ENCODE results near the gene HIGD1B. TPM values are rescaled to one million over a fixed set of nuclear protein-coding genes. Genes with fewer than 3 reads are reported as not detected.

HIGD1B gene
- total and polyA plus RNA-seq, 2 experiments from 2014 or later: not detected

DNA sequence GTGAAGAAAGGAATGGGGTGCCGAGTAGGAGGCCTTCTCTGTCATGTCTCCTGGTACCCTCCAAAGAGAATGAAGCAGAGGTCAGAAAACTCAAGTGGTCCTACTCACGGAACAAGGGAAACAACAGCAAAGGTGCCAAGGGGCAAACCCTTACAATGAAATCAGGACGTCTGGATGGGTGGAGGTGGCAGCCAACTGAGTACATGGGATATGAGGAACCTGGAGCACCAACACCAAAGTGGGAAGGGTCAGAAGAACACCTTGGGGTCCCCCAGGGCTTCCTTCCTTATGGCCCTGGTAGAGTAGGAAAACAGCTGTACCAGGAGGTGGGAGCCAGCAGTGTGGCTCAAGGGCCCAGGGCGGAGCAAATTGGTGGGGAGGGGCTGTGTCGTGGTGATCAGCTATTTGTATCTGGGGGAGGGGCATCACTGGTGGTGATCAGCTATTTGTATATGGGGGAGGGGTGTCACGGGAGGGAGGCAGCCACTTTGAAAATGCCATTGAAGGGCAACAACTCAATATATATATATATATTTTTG, 643 bp downstream of the HIGD1B start:
- H3K36me3 ChIP-seq (ENCODE audit: low read depth): peaks cover 15% of the 10 kb centered on the region; the same call in 1 of the 2 replicates
- H3K4me2 ChIP-seq (ENCODE audit: unreplicated experiment): no peak overlapping the region
- H3K9ac ChIP-seq: no peak overlapping the region
- no peak for DNase-seq
- in situ Hi-C loops (cut with MboI): no loop called here
- H4K20me1 ChIP-seq (ENCODE audit: insufficient read depth): no peaks in the 10 kb centered on the region
- no peak for TF ChIP-seq EZH2phosphoT487 (IDR thresholded peaks at IDR 0.05; ENCODE audit: insufficient read depth, low read depth)
- H3K79me2 ChIP-seq (ENCODE audit: insufficient read depth): no peaks in the 10 kb centered on the region
- no peak overlapping the region for H3K4me3 ChIP-seq
- no peaks in the 10 kb centered on the region for H3K27me3 ChIP-seq (replicated peaks; ENCODE audit: insufficient read depth)
- no peak overlapping the region for H3K27ac ChIP-seq
- no peaks in the 10 kb centered on the region for H3K4me1 ChIP-seq (ENCODE audit: insufficient read depth)
- H3F3A ChIP-seq (ENCODE audit: insufficient read depth): no peaks in the 10 kb centered on the region
- H3K9me3 ChIP-seq (ENCODE audit: low read depth): no peaks in the 10 kb centered on the region
- 51 to 55% methylated on average over 6 of the region's 6 CpGs for WGBS, 2 experiments (ENCODE audit: low coverage in 1 of 2, low lambda C conversion rate in 2 of 2, missing lambda C conversion rate in 2 of 2)
- H3K9me2 ChIP-seq (ENCODE audit: insufficient read depth): no peaks in the 10 kb centered on the region
- no peak overlapping the region for H2AFZ ChIP-seq

DNA sequence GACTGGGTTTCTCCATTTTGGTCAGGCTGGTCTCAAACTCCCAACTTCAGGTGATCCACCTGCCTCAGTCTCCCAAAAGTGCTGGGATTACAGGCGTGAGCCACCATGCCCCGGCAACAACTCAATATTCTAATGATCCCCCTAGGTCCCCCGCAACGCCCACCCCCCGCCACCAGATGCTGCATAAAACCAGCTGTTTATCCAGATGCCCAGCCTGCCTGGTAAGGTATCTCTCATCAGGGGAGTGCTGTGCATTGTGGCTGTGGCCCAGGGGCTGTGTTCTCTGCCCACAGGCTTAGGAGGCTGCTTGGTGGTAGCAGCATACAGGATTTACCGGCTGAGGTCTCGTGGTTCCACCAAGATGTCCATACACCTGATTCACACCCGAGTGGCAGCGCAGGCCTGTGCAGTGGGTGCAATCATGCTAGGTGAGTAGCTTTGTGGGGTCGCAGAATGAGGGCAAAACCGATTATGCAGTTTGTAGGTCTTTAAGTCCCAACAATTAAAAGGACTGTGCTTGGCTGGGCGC, 1.3 kb downstream of the HIGD1B start:
- Histone ChIP-seq H3K4me2 (ENCODE audit: unreplicated experiment) (no peak overlapping the region), H4K20me1 (ENCODE audit: insufficient read depth) (no peaks in the 10 kb centered on the region), H3K4me1 (ENCODE audit: insufficient read depth) (no peaks in the 10 kb centered on the region), H3K27ac (no peak overlapping the region), H3K9me3 (ENCODE audit: low read depth) (no peaks in the 10 kb centered on the region), H3K36me3 (ENCODE audit: low read depth) (peaks cover 22% of the 10 kb centered on the region; the same call in 1 of the 2 replicates), H3K9me2 (ENCODE audit: insufficient read depth) (no peaks in the 10 kb centered on the region), H3F3A (ENCODE audit: insufficient read depth) (no peaks in the 10 kb centered on the region), H3K27me3 (replicated peaks; ENCODE audit: insufficient read depth) (no peaks in the 10 kb centered on the region), H3K9ac (no peak overlapping the region), H2AFZ (no peak overlapping the region), H3K79me2 (ENCODE audit: insufficient read depth) (no peaks in the 10 kb centered on the region), H3K4me3 (no peak overlapping the region)
- in situ Hi-C loops (cut with MboI): no loop called here
- no peak for DNase-seq
- TF ChIP-seq EZH2 (IDR thresholded peaks at IDR 0.05; ENCODE audit: insufficient read depth, poor library complexity, severe bottlenecking) (no peak), EZH2phosphoT487 (IDR thresholded peaks at IDR 0.05; ENCODE audit: insufficient read depth, low read depth) (no peak)
- 84 to 90% methylated on average over 11 to 12 of the region's 12 CpGs for WGBS, 2 experiments (ENCODE audit: low coverage in 1 of 2, low lambda C conversion rate in 2 of 2, missing lambda C conversion rate in 2 of 2)

DNA sequence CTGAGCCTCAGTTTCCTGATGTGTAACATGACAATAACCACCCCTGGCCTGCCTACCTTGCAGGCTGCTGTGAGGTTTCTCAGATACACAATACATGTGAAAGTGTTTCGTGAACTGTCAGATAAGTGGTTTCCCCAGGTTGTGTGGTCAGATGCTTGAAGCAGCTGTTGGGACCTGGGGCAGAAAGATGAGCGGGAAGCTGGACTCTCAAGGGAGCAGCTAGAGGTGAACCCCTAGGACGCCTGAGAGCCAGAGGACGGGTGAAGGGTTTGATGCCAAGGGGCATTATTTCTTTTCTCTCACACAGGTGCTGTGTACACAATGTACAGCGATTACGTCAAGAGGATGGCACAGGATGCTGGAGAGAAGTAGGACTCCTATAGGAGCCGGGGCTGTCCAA, 2.3 kb downstream of the HIGD1B start:
- Histone ChIP-seq H2AFZ (no peak overlapping the region), H3K9ac (no peak overlapping the region), H3K27ac (no peak overlapping the region), H3K9me3 (ENCODE audit: low read depth) (no peaks in the 10 kb centered on the region), H3K36me3 (ENCODE audit: low read depth) (peaks cover 22% of the 10 kb centered on the region; the same call in 1 of the 2 replicates), H3K4me3 (no peak overlapping the region), H3K27me3 (replicated peaks; ENCODE audit: insufficient read depth) (no peaks in the 10 kb centered on the region), H3K4me2 (ENCODE audit: unreplicated experiment) (no peak overlapping the region), H4K20me1 (ENCODE audit: insufficient read depth) (no peaks in the 10 kb centered on the region), H3F3A (ENCODE audit: insufficient read depth) (no peaks in the 10 kb centered on the region), H3K9me2 (ENCODE audit: insufficient read depth) (no peaks in the 10 kb centered on the region), H3K4me1 (ENCODE audit: insufficient read depth) (no peaks in the 10 kb centered on the region), H3K79me2 (ENCODE audit: insufficient read depth) (no peaks in the 10 kb centered on the region)
- 84 to 86% methylated on average over 7 of the region's 7 CpGs for WGBS, 2 experiments (ENCODE audit: low coverage in 1 of 2, low lambda C conversion rate in 2 of 2, missing lambda C conversion rate in 2 of 2)
- DNase-seq: no peak
- in situ Hi-C loops (cut with MboI): no loop called here
- no peak for TF ChIP-seq EZH2 (IDR thresholded peaks at IDR 0.05; ENCODE audit: insufficient read depth, poor library complexity, severe bottlenecking)
- no peak for TF ChIP-seq EZH2phosphoT487 (IDR thresholded peaks at IDR 0.05; ENCODE audit: insufficient read depth, low read depth)

DNA sequence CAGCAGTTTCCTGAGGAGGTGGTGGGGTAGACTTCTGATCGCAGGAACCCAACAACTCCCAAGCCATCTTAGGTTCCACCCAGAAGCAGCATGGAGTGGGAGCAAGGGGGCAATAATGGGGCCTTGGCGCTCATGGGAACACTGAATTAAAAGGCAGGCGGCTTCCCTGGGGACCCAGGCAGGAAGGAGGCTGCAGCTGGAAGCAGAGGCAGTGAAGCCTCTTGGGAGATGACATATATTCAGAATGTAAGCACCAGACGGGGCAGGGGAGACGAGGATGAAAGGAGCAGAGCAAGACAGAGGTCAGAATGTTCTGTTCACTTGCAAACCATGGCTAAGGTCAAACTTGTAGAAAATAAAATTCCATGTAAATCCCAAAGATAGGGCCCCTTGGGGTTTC, 2.9 kb downstream of the HIGD1B start:
- TF ChIP-seq EZH2 (IDR thresholded peaks at IDR 0.05; ENCODE audit: insufficient read depth, poor library complexity, severe bottlenecking): no peak
- TF ChIP-seq EZH2phosphoT487 (IDR thresholded peaks at IDR 0.05; ENCODE audit: insufficient read depth, low read depth): no peak
- Histone ChIP-seq H3K9me3 (ENCODE audit: low read depth) (no peaks in the 10 kb centered on the region), H3K36me3 (ENCODE audit: low read depth) (peaks cover 22% of the 10 kb centered on the region; the same call in 1 of the 2 replicates), H3K9me2 (ENCODE audit: insufficient read depth) (no peaks in the 10 kb centered on the region), H3K27ac (no peak overlapping the region), H3K4me1 (ENCODE audit: insufficient read depth) (no peaks in the 10 kb centered on the region), H3K27me3 (replicated peaks; ENCODE audit: insufficient read depth) (no peaks in the 10 kb centered on the region), H3K9ac (no peak overlapping the region), H3K79me2 (ENCODE audit: insufficient read depth) (no peaks in the 10 kb centered on the region), H3K4me2 (ENCODE audit: unreplicated experiment) (no peak overlapping the region), H4K20me1 (ENCODE audit: insufficient read depth) (no peaks in the 10 kb centered on the region), H3K4me3 (no peak overlapping the region), H3F3A (ENCODE audit: insufficient read depth) (no peaks in the 10 kb centered on the region), H2AFZ (no peak overlapping the region)
- WGBS, 2 experiments (ENCODE audit: low coverage in 1 of 2, low lambda C conversion rate in 2 of 2, missing lambda C conversion rate in 2 of 2): 93 to 94% methylated on average over 5 of the region's 5 CpGs
- DNase-seq: no peak
- in situ Hi-C loops (cut with MboI): no loop called here

All from GM23248 (cell line).